OCI-LY1 (cell line): Measurements from ENCODE around the gene COL11A1.

Source experiments
- EZH2 ChIP-seq: fragments of 200-600 bp; sonication (generic), shearing (Covaris generic); IDR thresholded peaks from 2 replicates; pipeline ENCODE4 v1.8.0; 2017; ENCODE audit warnings: borderline replicate concordance, mixed run types, mild to moderate bottlenecking, antibody characterized with exemption, low read length, moderate library complexity, mixed read lengths
- TF ChIP-seq, protein P1 (sequence below): fragments of 200-600 bp; sonication (generic), shearing (Covaris generic); IDR thresholded peaks from 2 replicates; pipeline ENCODE4 v1.5.1; 2017; ENCODE audit warnings: mild to moderate bottlenecking, antibody characterized with exemption, low read length, moderate library complexity, mixed read lengths

DNA sequence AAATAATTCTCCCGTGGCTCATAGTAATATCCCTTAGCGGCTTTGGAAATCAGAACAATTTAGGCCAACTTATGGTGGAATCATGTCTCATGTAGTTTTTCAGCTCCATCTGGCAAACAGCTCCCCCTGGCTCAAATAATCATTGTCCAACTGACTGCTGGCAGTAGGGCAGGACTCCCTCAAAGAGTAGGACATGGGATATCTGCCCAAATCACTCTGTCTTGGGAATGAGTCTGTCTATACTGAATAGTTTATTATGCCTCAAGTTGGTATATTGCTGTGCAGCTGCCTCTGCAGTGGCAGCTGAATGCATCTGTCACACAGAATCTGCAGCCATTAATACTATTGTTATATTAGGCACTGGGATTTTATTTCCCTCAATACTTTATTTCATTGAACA, 255.7 kb downstream of the COL11A1 start:
- TF ChIP-seq, protein P1, sequence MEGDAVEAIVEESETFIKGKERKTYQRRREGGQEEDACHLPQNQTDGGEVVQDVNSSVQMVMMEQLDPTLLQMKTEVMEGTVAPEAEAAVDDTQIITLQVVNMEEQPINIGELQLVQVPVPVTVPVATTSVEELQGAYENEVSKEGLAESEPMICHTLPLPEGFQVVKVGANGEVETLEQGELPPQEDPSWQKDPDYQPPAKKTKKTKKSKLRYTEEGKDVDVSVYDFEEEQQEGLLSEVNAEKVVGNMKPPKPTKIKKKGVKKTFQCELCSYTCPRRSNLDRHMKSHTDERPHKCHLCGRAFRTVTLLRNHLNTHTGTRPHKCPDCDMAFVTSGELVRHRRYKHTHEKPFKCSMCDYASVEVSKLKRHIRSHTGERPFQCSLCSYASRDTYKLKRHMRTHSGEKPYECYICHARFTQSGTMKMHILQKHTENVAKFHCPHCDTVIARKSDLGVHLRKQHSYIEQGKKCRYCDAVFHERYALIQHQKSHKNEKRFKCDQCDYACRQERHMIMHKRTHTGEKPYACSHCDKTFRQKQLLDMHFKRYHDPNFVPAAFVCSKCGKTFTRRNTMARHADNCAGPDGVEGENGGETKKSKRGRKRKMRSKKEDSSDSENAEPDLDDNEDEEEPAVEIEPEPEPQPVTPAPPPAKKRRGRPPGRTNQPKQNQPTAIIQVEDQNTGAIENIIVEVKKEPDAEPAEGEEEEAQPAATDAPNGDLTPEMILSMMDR = no peak
- no peak for TF ChIP-seq EZH2
